Prostate gland (tissue), 2 donors: ENCODE data around the gene CATSPERD.

Source experiments
- POLR2AphosphoS5 ChIP-seq: sonication (generic); formaldehyde crosslinking; IDR thresholded peaks from one replicate; pipeline ENCODE4 v1.6.1; 2017; ENCODE audit warnings: antibody characterized with exemption
- TF ChIP-seq, protein P1 (sequence below), 4 experiments: fragments of 200-600 bp in 2 of 4; fragments of 450-650 bp in 2 of 4; sonication (generic) in 2 of 4; IDR thresholded peaks; 1 replicate in 3 of 4; 2 replicates in 1 of 4; pipeline ENCODE4 v1.5.1; 2016 to 2019; ENCODE audit warnings: antibody characterized with exemption in 4 of 4, mild to moderate bottlenecking in 2 of 4, moderate library complexity in 2 of 4

DNA sequence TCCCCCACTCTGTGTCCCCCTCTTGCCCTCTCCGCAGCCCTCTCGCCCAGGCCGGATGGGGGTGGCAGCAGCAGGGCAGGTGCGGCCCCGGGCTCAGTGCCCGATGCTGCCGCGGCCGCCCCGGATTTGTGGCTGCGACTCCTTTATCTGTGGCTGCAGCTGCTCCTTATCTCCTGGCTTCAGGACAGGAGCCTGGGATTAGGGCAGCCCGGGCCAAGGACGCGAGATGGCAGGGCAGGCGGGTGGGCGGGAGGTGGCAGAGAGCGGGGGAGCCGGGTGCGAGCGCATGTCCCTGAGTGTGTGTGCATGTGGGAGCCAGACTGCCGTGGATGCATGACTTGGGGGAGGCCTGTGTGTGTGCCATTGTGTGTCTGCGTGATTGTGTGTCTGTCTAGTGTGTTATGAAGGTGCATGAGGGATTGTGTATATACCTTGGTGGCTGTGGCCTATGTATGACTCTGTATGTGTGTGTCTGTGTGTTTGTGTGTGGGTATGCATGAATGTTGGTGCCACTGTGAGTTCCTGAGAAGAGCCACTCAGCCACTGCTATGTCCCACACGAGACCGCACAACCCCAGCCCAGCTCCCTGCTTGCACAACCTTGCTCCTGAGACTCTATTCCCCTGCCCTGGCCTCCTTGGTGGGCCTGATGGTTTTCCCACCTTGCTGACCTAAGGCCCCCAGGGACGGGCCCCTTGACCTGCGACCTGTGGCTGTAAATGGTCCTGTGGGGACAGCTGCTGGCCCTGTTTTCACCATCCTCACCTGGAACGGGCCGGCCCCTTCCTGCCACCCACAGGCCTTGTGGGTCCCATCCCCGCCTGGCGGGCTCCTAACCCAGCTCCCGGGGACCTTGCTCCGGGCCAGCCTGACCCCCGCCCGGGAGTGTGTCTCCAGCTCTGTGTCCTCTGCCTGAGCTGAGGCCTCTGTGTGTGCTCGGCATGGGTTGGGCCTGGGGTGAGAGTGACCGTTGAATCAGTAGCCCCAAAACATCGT lies 79.1 kb downstream of the CATSPERD start:
- TF ChIP-seq POLR2AphosphoS5: no peak
- TF ChIP-seq, protein P1, sequence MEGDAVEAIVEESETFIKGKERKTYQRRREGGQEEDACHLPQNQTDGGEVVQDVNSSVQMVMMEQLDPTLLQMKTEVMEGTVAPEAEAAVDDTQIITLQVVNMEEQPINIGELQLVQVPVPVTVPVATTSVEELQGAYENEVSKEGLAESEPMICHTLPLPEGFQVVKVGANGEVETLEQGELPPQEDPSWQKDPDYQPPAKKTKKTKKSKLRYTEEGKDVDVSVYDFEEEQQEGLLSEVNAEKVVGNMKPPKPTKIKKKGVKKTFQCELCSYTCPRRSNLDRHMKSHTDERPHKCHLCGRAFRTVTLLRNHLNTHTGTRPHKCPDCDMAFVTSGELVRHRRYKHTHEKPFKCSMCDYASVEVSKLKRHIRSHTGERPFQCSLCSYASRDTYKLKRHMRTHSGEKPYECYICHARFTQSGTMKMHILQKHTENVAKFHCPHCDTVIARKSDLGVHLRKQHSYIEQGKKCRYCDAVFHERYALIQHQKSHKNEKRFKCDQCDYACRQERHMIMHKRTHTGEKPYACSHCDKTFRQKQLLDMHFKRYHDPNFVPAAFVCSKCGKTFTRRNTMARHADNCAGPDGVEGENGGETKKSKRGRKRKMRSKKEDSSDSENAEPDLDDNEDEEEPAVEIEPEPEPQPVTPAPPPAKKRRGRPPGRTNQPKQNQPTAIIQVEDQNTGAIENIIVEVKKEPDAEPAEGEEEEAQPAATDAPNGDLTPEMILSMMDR (IDR thresholded peaks at IDR 0.05): no peak
